H9 (cell line): ENCODE measurements around the gene RGS6. TPM values are rescaled to one million over a fixed set of nuclear protein-coding genes. Genes with fewer than 3 reads are reported as not detected.

Source experiments
- DNase-seq: peaks from one replicate; pipeline ENCODE4 v3.0.0-alpha.2; 2017
- H2AFZ ChIP-seq: one replicate; pipeline ENCODE4 v1.6.1; 2013; ENCODE audit warnings: mild to moderate bottlenecking, low read length, control low read depth, moderate library complexity
- H2AK5ac ChIP-seq: 2 replicates; pipeline ENCODE4 v1.6.1; 2013; ENCODE audit warnings: low read length, control low read depth, mixed read lengths; ENCODE audit not compliant: insufficient read length
- H2BK120ac ChIP-seq: one replicate; pipeline ENCODE4 v1.6.1; 2013; ENCODE audit warnings: low read depth, mild to moderate bottlenecking, low read length, control low read depth, inconsistent platforms; ENCODE audit not compliant: poor library complexity, severe bottlenecking
- H2BK12ac ChIP-seq: 2 replicates; pipeline ENCODE4 v1.6.1; 2013; ENCODE audit warnings: low read length, control low read depth, mixed read lengths, low read depth; ENCODE audit not compliant: insufficient read length
- H2BK15ac ChIP-seq: 2 replicates; pipeline ENCODE4 v1.6.1; 2013; ENCODE audit warnings: low read depth, low read length, control low read depth
- H2BK20ac ChIP-seq: one replicate; pipeline ENCODE4 v1.6.1; 2013; ENCODE audit warnings: low read depth, mild to moderate bottlenecking, low read length, control low read depth, inconsistent platforms; ENCODE audit not compliant: poor library complexity, severe bottlenecking
- H2BK5ac ChIP-seq: 2 replicates; pipeline ENCODE4 v1.6.1; 2013; ENCODE audit warnings: low read length, control low read depth, mixed read lengths; ENCODE audit not compliant: insufficient read length
- H3K14ac ChIP-seq: 2 replicates; pipeline ENCODE4 v1.6.1; 2013; ENCODE audit warnings: low read length, control low read depth; ENCODE audit not compliant: insufficient read depth
- H3K18ac ChIP-seq: 2 replicates; pipeline ENCODE4 v1.6.1; 2013; ENCODE audit warnings: low read depth, mild to moderate bottlenecking, mixed read lengths, low read length, control low read depth; ENCODE audit not compliant: insufficient read length
- H3K23ac ChIP-seq: 2 replicates; pipeline ENCODE4 v1.6.1; 2013; ENCODE audit warnings: low read length, control low read depth, mixed read lengths, low read depth; ENCODE audit not compliant: insufficient read length
- H3K23me2 ChIP-seq: 2 replicates; pipeline ENCODE4 v1.6.1; 2013; ENCODE audit warnings: low read depth, mild to moderate bottlenecking, mixed read lengths, low read length, control low read depth; ENCODE audit not compliant: insufficient read length, poor library complexity, severe bottlenecking
- H3K27ac ChIP-seq: 2 replicates; pipeline ENCODE4 v1.5.1; 2013; ENCODE audit warnings: low read length, control low read depth, mixed read lengths, low read depth; ENCODE audit not compliant: insufficient read length
- H3K27me3 ChIP-seq: 2 replicates; pipeline ENCODE4 v1.6.1; 2013; ENCODE audit warnings: low read length, control low read depth, inconsistent platforms; ENCODE audit not compliant: insufficient read depth
- H3K4ac ChIP-seq: 2 replicates; pipeline ENCODE4 v1.6.1; 2013; ENCODE audit warnings: low read depth, mild to moderate bottlenecking, control low read depth, inconsistent platforms, low read length, moderate library complexity
- H3K4me1 ChIP-seq: 2 replicates; pipeline ENCODE4 v1.6.1; 2013; ENCODE audit warnings: low read length, control low read depth, inconsistent platforms; ENCODE audit not compliant: insufficient read depth
- H3K4me2 ChIP-seq: 2 replicates; pipeline ENCODE4 v1.6.1; 2013; ENCODE audit warnings: low read length, control low read depth, mixed read lengths; ENCODE audit not compliant: insufficient read length, insufficient read depth
- H3K56ac ChIP-seq: 2 replicates; pipeline ENCODE4 v1.6.1; 2013; ENCODE audit warnings: low read depth, mild to moderate bottlenecking, mixed read lengths, low read length, control low read depth; ENCODE audit not compliant: insufficient read length
- H3K79me1 ChIP-seq: 2 replicates; pipeline ENCODE4 v1.6.1; 2013; ENCODE audit warnings: low read depth, mild to moderate bottlenecking, moderate library complexity, low read length, control low read depth, inconsistent platforms; ENCODE audit not compliant: insufficient read depth, poor library complexity, severe bottlenecking
- H3K79me2 ChIP-seq: 2 replicates; pipeline ENCODE4 v1.6.1; 2013; ENCODE audit warnings: low read length, control low read depth, inconsistent platforms; ENCODE audit not compliant: insufficient read depth
- H3K9ac ChIP-seq: 2 replicates; pipeline ENCODE4 v1.6.1; 2013; ENCODE audit warnings: low read length, control low read depth, mixed read lengths; ENCODE audit not compliant: insufficient read length; ENCODE audit errors: extremely low read depth
- H3K9me3 ChIP-seq: one replicate; pipeline ENCODE4 v1.6.1; 2013; ENCODE audit warnings: low read depth, low read length, inconsistent platforms; ENCODE audit not compliant: control insufficient read depth
- H3T11ph ChIP-seq: one replicate; pipeline ENCODE4 v1.6.1; 2013; ENCODE audit warnings: mild to moderate bottlenecking, low read length, control low read depth, inconsistent platforms
- H4K20me1 ChIP-seq: one replicate; pipeline ENCODE4 v1.6.1; 2013; ENCODE audit not compliant: control insufficient read depth, insufficient read length, insufficient read depth
- H4K5ac ChIP-seq: 2 replicates; pipeline ENCODE4 v1.6.1; 2013; ENCODE audit warnings: low read depth, mild to moderate bottlenecking, mixed read lengths, low read length, control low read depth; ENCODE audit not compliant: insufficient read length
- H4K8ac ChIP-seq: replicated peaks from 2 replicates; pipeline ENCODE4 v1.6.1; 2013; ENCODE audit warnings: low read length, control low read depth, mixed read lengths, low read depth; ENCODE audit not compliant: insufficient read length
- H4K91ac ChIP-seq: 2 replicates; pipeline ENCODE4 v1.6.1; 2013; ENCODE audit warnings: low read depth, mild to moderate bottlenecking, moderate library complexity, mixed read lengths, low read length, control low read depth; ENCODE audit not compliant: insufficient read length
- H3K27ac Mint-ChIP-seq, 3 experiments: 2 replicates in 2 of 3; 3 replicates in 1 of 3; pipeline ENCODE4 v1.8.0; 2020 to 2021; ENCODE audit warnings: mixed read lengths in 3 of 3, mild to moderate bottlenecking in 1 of 3, moderate library complexity in 1 of 3
- H3K27me3 Mint-ChIP-seq: 2 replicates; pipeline ENCODE4 v1.8.0; 2021; ENCODE audit warnings: low read depth, mild to moderate bottlenecking, moderate library complexity, mixed read lengths
- H3K36me3 Mint-ChIP-seq, 3 experiments: 2 replicates in 2 of 3; 3 replicates in 1 of 3; pipeline ENCODE4 v1.8.0; 2020 to 2021; ENCODE audit warnings: low read depth in 3 of 3, mixed read lengths in 3 of 3; ENCODE audit not compliant: insufficient read depth in 1 of 3
- H3K4me1 Mint-ChIP-seq, 2 experiments: 2 replicates each; pipeline ENCODE4 v1.8.0; 2020; ENCODE audit warnings: mixed read lengths in 2 of 2
- H3K4me3 Mint-ChIP-seq, 2 experiments: 2 replicates in 1 of 2; 3 replicates in 1 of 2; pipeline ENCODE4 v1.8.0; 2020 to 2021; ENCODE audit warnings: mild to moderate bottlenecking in 2 of 2, mixed read lengths in 2 of 2, moderate library complexity in 1 of 2
- H3K9me3 Mint-ChIP-seq, 2 experiments: 2 replicates in 1 of 2; 3 replicates in 1 of 2; pipeline ENCODE4 v1.8.0; 2020; ENCODE audit warnings: mild to moderate bottlenecking in 2 of 2, mixed read lengths in 2 of 2, moderate library complexity in 1 of 2
- CTCF ChIP-seq: fragments of 200-600 bp; sonication (generic); conservative IDR thresholded peaks from 3 replicates; pipeline ENCODE4 v1.8.0; 2021; ENCODE audit warnings: antibody characterized with exemption, mild to moderate bottlenecking
- WGBS: extraction: QIAGEN DNeasy Blood & Tissue Kit; methylation state at CpG from one replicate; pipeline ENCODE4 v1.1.7; 2013; ENCODE audit warnings: missing lambda C conversion rate, low lambda C conversion rate, mixed read lengths; ENCODE audit not compliant: insufficient read length; ENCODE audit errors: extremely low coverage; 5-methylcytosine and 5-hydroxymethylcytosine counted together
- total RNA-seq: library from RNA; stranded (reverse); gene quantifications from 2 replicates; pipeline ENCODE4 v1.2.1, GENCODE V29; 2021

RGS6 gene
- total RNA-seq, 1 experiment from 2014 or later: 3.0 TPM

GRCh38 chr14:72126091-72126490, 193.9 kb downstream of the RGS6 start:
- Histone ChIP-seq H3K9me3 (no peaks in the 10 kb centered on the region), H3T11ph (no peak overlapping the region), H3K23ac (no peak overlapping the region), H3K23me2 (no peaks in the 10 kb centered on the region), H4K20me1 (no peaks in the 10 kb centered on the region), H2AFZ (no peak overlapping the region), H2BK5ac (no peak overlapping the region), H2BK120ac (no peak overlapping the region), H3K56ac (no peak overlapping the region), H4K8ac (no peak overlapping the region), H3K9ac (no peak overlapping the region), H2BK20ac (no peak overlapping the region), H3K18ac (no peak overlapping the region), H3K79me2 (no peaks in the 10 kb centered on the region), H3K14ac (no peak overlapping the region), H3K27ac (no peak overlapping the region), H2AK5ac (no peak overlapping the region), H2BK12ac (no peak overlapping the region), H2BK15ac (no peak overlapping the region), H3K4ac (no peak overlapping the region), H4K5ac (no peak overlapping the region), H3K4me2 (no peak overlapping the region), H4K91ac (no peak overlapping the region), H3K4me1 (no peaks in the 10 kb centered on the region), H3K27me3 (no peaks in the 10 kb centered on the region; the same call in 1 of the 2 replicates), H3K79me1 (no peaks in the 10 kb centered on the region)
- Mint-ChIP-seq H3K4me1 (no peaks in the 10 kb centered on the region), H3K36me3 (0 out of 7 replicates have a peak, but pooled peaks cover 0 to 2% (median 0%) of the 10 kb centered on the region in 3 experiments), H3K27ac (no peak overlapping the region), H3K4me3 (no peak overlapping the region), H3K27me3 (no peaks in the 10 kb centered on the region; the same call in 1 of the 2 replicates), H3K9me3 (no peaks in the 10 kb centered on the region; a peak in 2 of 5 replicates)
- no peak for DNase-seq
- TF ChIP-seq CTCF: no peak
- no CpG with 5 or more reads among the region's 1 CpG for WGBS
